MM.1S (cell line): ENCODE data around the gene HDAC3.

Experiments
- DNase-seq: peaks from one replicate; pipeline ENCODE4 v3.0.0-alpha.2; 2015
- H2AFZ ChIP-seq: fragments of 300-600 bp; sonication (generic); 2 replicates; pipeline ENCODE4 v1.6.0; 2016; ENCODE audit warnings: antibody characterized with exemption, low read length
- H3F3A ChIP-seq: fragments of 300-600 bp; sonication (generic); 2 replicates; pipeline ENCODE4 v1.6.1; 2016; ENCODE audit warnings: mild to moderate bottlenecking, antibody characterized with exemption, low read length, moderate library complexity, mixed read lengths; ENCODE audit not compliant: insufficient read depth
- H3K27ac ChIP-seq: fragments of 300-600 bp; sonication (generic); 2 replicates; pipeline ENCODE4 v1.5.1; 2016; ENCODE audit warnings: mild to moderate bottlenecking, low read length
- H3K27me3 ChIP-seq: fragments of 300-600 bp; sonication (generic); replicated peaks from 2 replicates; pipeline ENCODE4 v1.6.0; 2016; ENCODE audit warnings: low read length; ENCODE audit not compliant: insufficient read depth
- H3K36me3 ChIP-seq: fragments of 300-600 bp; sonication (generic); replicated peaks from 2 replicates; pipeline ENCODE4 v1.6.1; 2016; ENCODE audit warnings: mild to moderate bottlenecking, low read length, mixed read lengths; ENCODE audit not compliant: insufficient read depth
- H3K4me1 ChIP-seq: fragments of 300-600 bp; sonication (generic); 2 replicates; pipeline ENCODE4 v1.6.1; 2016; ENCODE audit warnings: low read length, mixed read lengths
- H3K4me2 ChIP-seq: fragments of 300-600 bp; sonication (generic); 2 replicates; pipeline ENCODE4 v1.6.0; 2016; ENCODE audit warnings: low read depth, low read length
- H3K4me3 ChIP-seq: fragments of 300-600 bp; sonication (generic); 2 replicates; pipeline ENCODE4 v1.5.1; 2016; ENCODE audit warnings: low read length, mixed read lengths
- H3K79me2 ChIP-seq: fragments of 300-600 bp; sonication (generic); 2 replicates; pipeline ENCODE4 v1.6.1; 2016; ENCODE audit warnings: mixed run types, low read length, mixed read lengths
- H3K9ac ChIP-seq: fragments of 300-600 bp; sonication (generic); 2 replicates; pipeline ENCODE4 v1.6.1; 2016; ENCODE audit warnings: low read length, mixed read lengths
- H3K9me2 ChIP-seq: fragments of 300-600 bp; sonication (generic); replicated peaks from 2 replicates; pipeline ENCODE4 v1.6.1; 2016; ENCODE audit warnings: mild to moderate bottlenecking, low read length, mixed read lengths; ENCODE audit not compliant: insufficient read depth
- H3K9me3 ChIP-seq: fragments of 300-600 bp; sonication (generic); replicated peaks from 2 replicates; pipeline ENCODE4 v1.6.1; 2016; ENCODE audit warnings: mild to moderate bottlenecking, low read length, mixed read lengths; ENCODE audit not compliant: insufficient read depth
- H4K20me1 ChIP-seq: fragments of 300-600 bp; sonication (generic); 2 replicates; pipeline ENCODE4 v1.6.1; 2016; ENCODE audit warnings: mild to moderate bottlenecking, low read length, moderate library complexity, mixed read lengths; ENCODE audit not compliant: insufficient read depth
- CTCF ChIP-seq: fragments of 300-600 bp; sonication (generic); IDR thresholded peaks from 2 replicates; pipeline ENCODE4 v1.5.1; 2016; ENCODE audit warnings: antibody characterized with exemption, low read length, mixed read lengths
- EZH2 ChIP-seq: fragments of 300-600 bp; sonication (generic); optimal IDR thresholded peaks from 2 replicates; pipeline ENCODE3; 2017; ENCODE audit warnings: low read depth, mild to moderate bottlenecking, antibody characterized with exemption, low read length, mixed read lengths
- EZH2phosphoT487 ChIP-seq: fragments of 300-600 bp; sonication (generic); IDR thresholded peaks from 2 replicates; pipeline ENCODE4 v1.6.1; 2018; ENCODE audit warnings: antibody characterized with exemption, low read length

Gene HDAC3

DNA sequence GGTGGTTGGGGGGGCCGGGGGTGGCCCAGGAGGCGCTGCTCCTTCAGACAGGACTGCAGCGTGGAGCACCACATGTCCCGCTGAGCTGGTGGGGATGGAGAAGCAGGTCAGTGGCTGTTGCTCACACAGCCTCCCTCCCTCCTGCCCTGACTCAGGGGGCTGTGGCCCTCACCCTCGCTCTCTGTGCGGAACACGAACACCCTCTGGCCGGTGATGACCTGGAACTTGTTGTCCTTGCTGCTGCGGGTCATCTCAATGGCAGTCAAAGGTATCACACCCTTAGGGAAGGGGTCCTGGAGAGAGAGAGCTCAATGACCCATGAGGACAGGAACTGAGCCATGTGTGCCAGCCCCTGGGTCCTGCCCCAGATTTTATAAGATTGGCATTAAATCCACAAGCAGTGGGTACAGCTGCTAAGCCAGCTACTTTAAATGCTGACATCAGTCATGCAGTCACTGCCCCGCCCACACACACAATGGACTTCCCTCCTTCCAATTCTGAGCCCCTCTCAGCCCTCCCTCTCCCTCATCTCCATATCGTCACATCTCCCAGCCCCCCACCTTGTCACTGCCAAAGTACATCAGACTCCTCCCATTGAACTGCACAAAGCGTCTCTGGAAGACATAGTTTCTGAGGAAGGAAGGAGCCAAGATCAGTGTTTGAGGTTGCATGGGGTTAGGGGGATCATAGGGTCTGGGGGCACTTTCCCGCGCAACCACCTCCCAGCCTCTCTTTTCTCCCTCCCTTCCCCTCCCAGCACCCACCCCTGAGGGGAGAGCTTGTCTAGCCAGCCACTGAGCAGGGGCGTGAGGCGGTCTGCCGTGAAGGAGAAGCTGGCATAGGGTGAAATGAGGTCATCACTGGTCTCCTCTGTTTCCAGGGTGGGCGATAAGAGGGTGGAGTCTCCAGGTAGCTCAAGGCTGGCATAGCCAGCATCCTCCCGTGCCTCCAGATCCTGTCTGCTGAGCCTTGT, 36.5 kb upstream of the HDAC3 start:
- Histone ChIP-seq H3K27me3 (no peaks in the 10 kb centered on the region; the same call in 1 of the 2 replicates), H3F3A (no peaks in the 10 kb centered on the region), H3K4me2 (no peak overlapping the region), H3K36me3 (no peaks in the 10 kb centered on the region), H3K4me1 (no peaks in the 10 kb centered on the region), H4K20me1 (no peaks in the 10 kb centered on the region), H3K9me3 (no peaks in the 10 kb centered on the region), H3K9me2 (no peaks in the 10 kb centered on the region), H3K4me3 (no peak overlapping the region), H2AFZ (no peak overlapping the region), H3K9ac (no peak overlapping the region), H3K27ac (no peak overlapping the region), H3K79me2 (no peaks in the 10 kb centered on the region)
- DNase-seq = no peak
- TF ChIP-seq EZH2 (no peak), EZH2phosphoT487 (no peak), CTCF (no peak)

- Histone ChIP-seq H3F3A (no peaks in the 10 kb centered on the region), H2AFZ (no peak overlapping the region), H3K9me3 (no peaks in the 10 kb centered on the region), H3K27ac (no peak overlapping the region), H3K9ac (no peak overlapping the region), H3K79me2 (no peaks in the 10 kb centered on the region), H3K4me2 (no peak overlapping the region), H3K4me1 (no peaks in the 10 kb centered on the region), H3K4me3 (no peak overlapping the region), H3K36me3 (no peaks in the 10 kb centered on the region), H4K20me1 (no peaks in the 10 kb centered on the region), H3K9me2 (no peaks in the 10 kb centered on the region), H3K27me3 (no peaks in the 10 kb centered on the region; the same call in 1 of the 2 replicates)
- no peak for DNase-seq
- TF ChIP-seq EZH2 (no peak), CTCF (no peak), EZH2phosphoT487 (no peak)
These were observed 35.6 kb upstream of the HDAC3 start for GRCh38 chr5:141672071-141672840.

- H3K9ac ChIP-seq = no peak overlapping the region
- no peaks in the 10 kb centered on the region for H3K9me3 ChIP-seq
These were observed 32.9 kb upstream of the HDAC3 start for GRCh38 chr5:141669520-141669919.

More at GRCh38 chr5:141669520-141669919, 32.9 kb upstream of the HDAC3 start:
- Histone ChIP-seq H3K4me3 (no peak overlapping the region), H3K27me3 (no peaks in the 10 kb centered on the region), H3K36me3 (no peaks in the 10 kb centered on the region), H3K4me1 (no peaks in the 10 kb centered on the region), H2AFZ (0 out of 2 replicates have a peak overlapping the region, but pooled peaks have one; percentile 21), H3K9me2 (no peaks in the 10 kb centered on the region), H3K4me2 (no peak overlapping the region), H3K79me2 (no peaks in the 10 kb centered on the region), H3F3A (no peaks in the 10 kb centered on the region), H3K27ac (no peak overlapping the region), H4K20me1 (no peaks in the 10 kb centered on the region)
- TF ChIP-seq CTCF = peak; percentile 7; the same call in 1 of the 2 replicates
- no peak for TF ChIP-seq EZH2
- no peak for DNase-seq
